ENCODE results near the gene DYNLT3. TPM values are rescaled to one million over a fixed set of nuclear protein-coding genes. Genes with fewer than 3 reads are reported as not detected.

DYNLT3 gene
- total RNA-seq, 1 donor = 79.9 TPM

DNA sequence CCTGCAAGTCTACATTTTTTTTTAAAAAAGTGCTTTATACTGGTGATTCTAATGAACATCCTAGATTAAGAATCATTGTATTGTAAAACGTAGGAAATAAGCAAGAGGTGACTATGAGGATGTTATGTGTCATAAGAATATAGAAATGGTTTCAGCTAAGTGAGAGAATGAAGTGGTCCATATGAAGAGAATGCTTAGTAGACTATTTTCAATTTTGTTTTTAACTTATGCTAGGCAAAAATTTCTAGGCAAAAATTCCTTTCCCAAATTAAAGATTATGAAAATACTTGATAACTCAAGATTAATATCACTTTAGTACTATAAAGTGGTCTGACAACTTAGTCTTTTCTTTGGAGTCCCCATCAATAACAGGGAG is 825 bp downstream of the DYNLT3 start:
- no peak for DNase-seq (ENCODE audit: low read depth)
- H3K4me3 ChIP-seq (ENCODE audit: low read depth, low read length) = peak overlapping the region; percentile 72
- TF ChIP-seq, protein P1, sequence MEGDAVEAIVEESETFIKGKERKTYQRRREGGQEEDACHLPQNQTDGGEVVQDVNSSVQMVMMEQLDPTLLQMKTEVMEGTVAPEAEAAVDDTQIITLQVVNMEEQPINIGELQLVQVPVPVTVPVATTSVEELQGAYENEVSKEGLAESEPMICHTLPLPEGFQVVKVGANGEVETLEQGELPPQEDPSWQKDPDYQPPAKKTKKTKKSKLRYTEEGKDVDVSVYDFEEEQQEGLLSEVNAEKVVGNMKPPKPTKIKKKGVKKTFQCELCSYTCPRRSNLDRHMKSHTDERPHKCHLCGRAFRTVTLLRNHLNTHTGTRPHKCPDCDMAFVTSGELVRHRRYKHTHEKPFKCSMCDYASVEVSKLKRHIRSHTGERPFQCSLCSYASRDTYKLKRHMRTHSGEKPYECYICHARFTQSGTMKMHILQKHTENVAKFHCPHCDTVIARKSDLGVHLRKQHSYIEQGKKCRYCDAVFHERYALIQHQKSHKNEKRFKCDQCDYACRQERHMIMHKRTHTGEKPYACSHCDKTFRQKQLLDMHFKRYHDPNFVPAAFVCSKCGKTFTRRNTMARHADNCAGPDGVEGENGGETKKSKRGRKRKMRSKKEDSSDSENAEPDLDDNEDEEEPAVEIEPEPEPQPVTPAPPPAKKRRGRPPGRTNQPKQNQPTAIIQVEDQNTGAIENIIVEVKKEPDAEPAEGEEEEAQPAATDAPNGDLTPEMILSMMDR (IDR thresholded peaks at IDR 0.05; ENCODE audit: insufficient read depth, low read depth, low read length) = no peak

DNA sequence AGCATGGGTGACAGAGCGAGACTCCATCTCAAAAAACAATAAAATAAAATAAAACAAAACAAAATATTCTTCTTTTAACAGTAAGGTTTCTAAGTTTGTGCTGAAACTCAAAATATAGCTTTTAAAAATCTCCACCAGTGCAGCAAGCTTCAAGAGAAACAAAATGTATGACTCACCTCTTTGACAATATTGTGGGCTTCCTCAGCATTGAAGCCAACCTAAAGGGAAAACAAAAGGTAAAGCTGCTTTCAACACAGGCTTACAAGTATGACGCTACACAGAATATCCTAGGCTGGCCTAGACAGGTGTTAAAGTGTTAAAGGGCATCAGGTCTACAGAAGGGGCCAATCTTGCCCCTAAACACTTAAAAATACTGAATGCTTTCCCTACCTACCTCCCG is 1.2 kb downstream of the DYNLT3 start:
- TF ChIP-seq, protein P1 (IDR thresholded peaks at IDR 0.05; ENCODE audit: insufficient read depth, low read depth, low read length) = no peak
- peak overlapping the region; percentile 72 for H3K4me3 ChIP-seq (ENCODE audit: low read depth, low read length)
- no peak for DNase-seq (ENCODE audit: low read depth)

DNA sequence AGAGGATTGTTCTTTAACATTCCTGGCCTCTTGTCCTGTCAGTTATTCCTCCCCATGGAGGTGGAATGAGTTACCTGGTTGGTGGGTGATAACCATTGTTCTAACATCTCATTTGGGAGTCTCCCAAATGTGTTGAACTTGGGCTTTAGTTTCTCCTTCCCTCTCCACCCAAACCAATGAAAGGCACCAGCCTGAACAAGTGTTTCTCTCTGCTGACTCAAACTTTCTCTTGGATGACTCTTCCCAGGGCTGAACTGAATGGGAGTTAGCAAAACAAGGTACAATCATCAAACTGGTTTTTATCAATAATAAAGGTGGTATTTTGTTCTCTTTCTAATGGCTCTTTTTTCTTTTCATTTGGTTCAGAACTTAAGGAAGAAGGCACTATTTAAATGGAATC is 2.7 kb downstream of the DYNLT3 start:
- DNase-seq (ENCODE audit: low read depth) = no peak
- TF ChIP-seq, protein P1 (IDR thresholded peaks at IDR 0.05; ENCODE audit: insufficient read depth, low read depth, low read length) = no peak
- no peak overlapping the region for H3K4me3 ChIP-seq (ENCODE audit: low read depth, low read length)

DNA sequence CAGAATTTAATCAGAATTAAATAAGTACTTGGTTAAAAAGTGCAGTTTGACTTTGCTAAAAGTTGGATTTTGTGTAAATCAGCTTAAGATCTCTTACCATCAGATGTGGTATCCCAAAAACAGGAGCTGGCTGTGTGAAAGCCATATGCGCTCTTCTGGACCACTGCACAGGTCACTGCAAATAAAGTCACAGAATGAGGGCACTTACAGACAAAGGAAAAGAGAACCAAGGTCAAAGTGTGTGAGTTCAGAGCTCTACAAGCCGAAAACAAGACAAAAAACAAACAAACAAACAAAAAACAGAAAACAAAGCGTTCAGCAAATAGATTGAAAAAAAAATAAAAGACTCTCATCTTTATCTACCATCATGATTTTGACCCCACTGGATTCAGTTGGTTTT is 6.4 kb downstream of the DYNLT3 start:
- H3K4me3 ChIP-seq (ENCODE audit: low read depth, low read length) = no peak overlapping the region
- no peak for DNase-seq (ENCODE audit: low read depth)
- TF ChIP-seq, protein P1 (IDR thresholded peaks at IDR 0.05; ENCODE audit: insufficient read depth, low read depth, low read length) = no peak

DNA sequence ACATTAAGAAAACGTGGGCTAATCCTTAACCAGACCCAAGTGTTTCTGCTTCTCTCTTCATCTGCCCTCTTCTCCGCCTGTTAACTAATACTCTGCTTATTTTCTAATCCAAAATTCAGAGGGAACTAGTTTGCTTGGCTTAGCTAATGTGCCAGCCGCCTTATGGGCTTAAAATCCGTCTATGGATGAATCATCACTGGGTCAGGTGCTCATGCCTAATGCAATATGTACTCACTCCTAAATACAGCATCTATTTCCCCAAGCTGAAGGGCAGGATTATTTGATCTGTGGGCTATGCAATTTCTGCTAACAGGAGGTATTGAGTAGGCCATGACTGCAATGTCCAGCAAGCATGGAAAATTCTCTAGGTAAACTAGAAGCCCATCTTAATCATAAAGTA is 12.4 kb downstream of the DYNLT3 start:
- peak; percentile 15 for DNase-seq (ENCODE audit: low read depth)
- TF ChIP-seq, protein P1 (IDR thresholded peaks at IDR 0.05; ENCODE audit: insufficient read depth, low read depth, low read length) = no peak
- H3K4me3 ChIP-seq (ENCODE audit: low read depth, low read length) = no peak overlapping the region

DNA sequence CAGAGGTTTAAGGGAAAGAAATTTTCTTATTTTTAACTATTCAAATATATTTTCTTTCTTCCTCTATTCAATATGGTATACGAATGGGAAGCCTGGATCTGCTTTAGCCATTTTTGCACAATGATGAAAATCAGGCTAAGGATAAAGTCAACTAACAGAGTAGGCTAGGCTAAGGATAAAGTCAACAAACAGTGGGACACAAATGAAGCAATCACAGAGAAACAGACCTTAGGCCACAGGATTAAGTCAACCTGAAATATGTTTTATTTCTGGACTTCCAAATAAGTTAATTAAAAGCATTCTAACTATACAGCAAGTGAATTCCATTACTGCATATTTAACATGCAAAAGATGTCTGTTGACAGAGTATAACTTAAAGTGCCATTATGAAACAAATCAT is 17.0 kb downstream of the DYNLT3 start:
- TF ChIP-seq, protein P1 (IDR thresholded peaks at IDR 0.05; ENCODE audit: insufficient read depth, low read depth, low read length) = no peak
- DNase-seq (ENCODE audit: low read depth) = peak; percentile 46
- no peak overlapping the region for H3K4me3 ChIP-seq (ENCODE audit: low read depth, low read length)

DNA sequence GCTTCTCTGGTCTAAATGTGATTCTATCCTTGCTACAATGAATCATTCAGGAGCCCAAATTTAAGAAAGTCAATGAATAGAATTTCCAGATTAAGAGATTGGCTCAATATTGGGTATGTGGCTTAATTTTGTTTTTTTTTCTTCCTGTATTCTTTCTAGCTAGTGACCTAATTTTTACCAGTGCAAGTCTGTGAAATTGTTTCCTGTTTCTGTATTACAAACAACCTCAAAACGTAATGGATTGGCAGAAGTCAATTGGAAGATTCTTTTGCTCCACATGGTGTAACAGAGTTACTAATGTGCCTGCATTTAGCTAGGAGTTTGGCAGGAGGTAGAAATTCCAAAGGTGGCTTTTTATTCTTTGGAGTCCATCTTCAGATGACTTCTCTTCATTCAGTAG is 17.6 kb downstream of the DYNLT3 start:
- no peak overlapping the region for H3K4me3 ChIP-seq (ENCODE audit: low read depth, low read length)
- TF ChIP-seq, protein P1 (IDR thresholded peaks at IDR 0.05; ENCODE audit: insufficient read depth, low read depth, low read length) = no peak
- no peak for DNase-seq (ENCODE audit: low read depth)

Data from fibroblast of villous mesenchyme (primary cell).